Stomach smooth muscle (tissue), 2 donors: ENCODE measurements around the gene PDZRN3.

Experiments
- H3K27ac ChIP-seq: one replicate; pipeline ENCODE4 v1.7.0; 2013; ENCODE audit warnings: mild to moderate bottlenecking, low read length, inconsistent platforms
- H3K27me3 ChIP-seq, 2 donors: one replicate each; pipeline ENCODE4 v1.7.0; 2013; ENCODE audit warnings: low read length in 2 of 2; ENCODE audit not compliant: insufficient read depth in 2 of 2, control insufficient read depth in 1 of 2
- H3K36me3 ChIP-seq, 2 donors: one replicate each; pipeline ENCODE4 v1.7.0; 2013; ENCODE audit warnings: low read length in 2 of 2; ENCODE audit not compliant: control insufficient read depth in 2 of 2, insufficient read depth in 2 of 2
- H3K4me1 ChIP-seq: one replicate; pipeline ENCODE4 v1.7.0; 2013; ENCODE audit warnings: low read length; ENCODE audit not compliant: control insufficient read depth, insufficient read depth
- H3K4me3 ChIP-seq, 2 donors: one replicate each; pipeline ENCODE4 v1.7.0; 2013; ENCODE audit warnings: low read length in 2 of 2
- H3K9ac ChIP-seq, 2 donors: one replicate each; pipeline ENCODE4 v1.7.0; 2013; ENCODE audit warnings: low read length in 2 of 2, mild to moderate bottlenecking in 1 of 2
- H3K9me3 ChIP-seq, 2 donors: one replicate each; pipeline ENCODE4 v1.7.0; 2013; ENCODE audit warnings: low read length in 2 of 2; ENCODE audit not compliant: control insufficient read depth in 2 of 2
- donor health status: healthy.
- donor health status: Pancreatic carcinoma.

The PDZRN3 gene

GRCh38 chr3:73379465-73379864 lies 245.3 kb downstream of the PDZRN3 start:
- peaks cover 18 to 27% of the 10 kb centered on the region in 2 donors for H3K36me3 ChIP-seq
- no peaks in the 10 kb centered on the region for H3K9me3 ChIP-seq
- H3K27me3 ChIP-seq = no peaks in the 10 kb centered on the region

GRCh38 chr3:73378207-73378606 lies 246.5 kb downstream of the PDZRN3 start:
- no peaks in the 10 kb centered on the region for H3K9me3 ChIP-seq
- peaks cover 7 to 17% of the 10 kb centered on the region in 2 donors for H3K36me3 ChIP-seq
- H3K4me1 ChIP-seq = no peaks in the 10 kb centered on the region
- no peaks in the 10 kb centered on the region for H3K27me3 ChIP-seq
- H3K4me3 ChIP-seq = no peak overlapping the region
- H3K9ac ChIP-seq = no peak overlapping the region
- no peak overlapping the region for H3K27ac ChIP-seq

More at GRCh38 chr3:73379465-73379864, 245.3 kb downstream of the PDZRN3 start:
- Histone ChIP-seq H3K4me3 (no peak overlapping the region), H3K9ac (no peak overlapping the region), H3K27ac (no peak overlapping the region), H3K4me1 (no peaks in the 10 kb centered on the region)

- no peaks in the 10 kb centered on the region for H3K9me3 ChIP-seq
- no peaks in the 10 kb centered on the region for H3K36me3 ChIP-seq
- peak overlapping the region; percentile 40 to 61 for H3K4me3 ChIP-seq
- H3K9ac ChIP-seq = peak overlapping the region in 1 of 2 donors; percentile 37
- H3K27me3 ChIP-seq = no peaks in the 10 kb centered on the region
- peaks cover 30% of the 10 kb centered on the region for H3K4me1 ChIP-seq
- H3K27ac ChIP-seq = peak overlapping the region; percentile 93
These were observed 258.9 kb downstream of the PDZRN3 start for GRCh38 chr3:73365756-73366397.

- H3K27ac ChIP-seq = peak overlapping the region; percentile 46
- no peaks in the 10 kb centered on the region for H3K9me3 ChIP-seq
- peaks cover 30% of the 10 kb centered on the region for H3K4me1 ChIP-seq
- H3K27me3 ChIP-seq = no peaks in the 10 kb centered on the region
- H3K4me3 ChIP-seq = no peak overlapping the region
- H3K9ac ChIP-seq = no peak overlapping the region
- no peaks in the 10 kb centered on the region for H3K36me3 ChIP-seq
These were observed 260.2 kb downstream of the PDZRN3 start for GRCh38 chr3:73364517-73364916.

GRCh38 chr3:73363093-73363492 lies 261.6 kb downstream of the PDZRN3 start:
- Histone ChIP-seq H3K9ac (no peak overlapping the region), H3K9me3 (no peaks in the 10 kb centered on the region), H3K36me3 (no peaks in the 10 kb centered on the region), H3K27ac (peak overlapping the region; percentile 58), H3K27me3 (no peaks in the 10 kb centered on the region), H3K4me3 (no peak overlapping the region), H3K4me1 (peaks cover 30% of the 10 kb centered on the region)

GRCh38 chr3:73361591-73361990 lies 263.1 kb downstream of the PDZRN3 start:
- peaks cover 35% of the 10 kb centered on the region for H3K4me1 ChIP-seq
- H3K27ac ChIP-seq = no peak overlapping the region
- no peaks in the 10 kb centered on the region for H3K9me3 ChIP-seq
- H3K36me3 ChIP-seq = no peaks in the 10 kb centered on the region
- H3K4me3 ChIP-seq = no peak overlapping the region
- H3K27me3 ChIP-seq = no peaks in the 10 kb centered on the region
- no peak overlapping the region for H3K9ac ChIP-seq

- peaks cover 0 to 2% of the 10 kb centered on the region in 2 donors for H3K27me3 ChIP-seq
- no peak overlapping the region for H3K4me3 ChIP-seq
- no peak overlapping the region for H3K27ac ChIP-seq
- peaks cover 16% of the 10 kb centered on the region for H3K4me1 ChIP-seq
- no peaks in the 10 kb centered on the region for H3K9me3 ChIP-seq
- no peak overlapping the region for H3K9ac ChIP-seq
- no peaks in the 10 kb centered on the region for H3K36me3 ChIP-seq
These were observed 271.0 kb downstream of the PDZRN3 start for GRCh38 chr3:73353649-73354217.

GRCh38 chr3:73352841-73353645 lies 271.7 kb downstream of the PDZRN3 start:
- Histone ChIP-seq H3K9ac (no peak overlapping the region), H3K9me3 (no peaks in the 10 kb centered on the region), H3K27me3 (peaks cover 0 to 2% of the 10 kb centered on the region in 2 donors), H3K27ac (no peak overlapping the region), H3K36me3 (no peaks in the 10 kb centered on the region), H3K4me1 (peaks cover 16% of the 10 kb centered on the region), H3K4me3 (no peak overlapping the region)

- peak overlapping the region; percentile 6 for H3K27ac ChIP-seq
- peak overlapping the region in 1 of 2 donors; percentile 22 for H3K4me3 ChIP-seq
- H3K36me3 ChIP-seq = no peaks in the 10 kb centered on the region
- H3K27me3 ChIP-seq = peaks cover 0 to 2% of the 10 kb centered on the region in 2 donors
- H3K9me3 ChIP-seq = no peaks in the 10 kb centered on the region
- peaks cover 12% of the 10 kb centered on the region for H3K4me1 ChIP-seq
- H3K9ac ChIP-seq = no peak overlapping the region
These were observed 273.2 kb downstream of the PDZRN3 start for GRCh38 chr3:73351423-73352071.

- no peaks in the 10 kb centered on the region for H3K36me3 ChIP-seq
- H3K27ac ChIP-seq = peak overlapping the region; percentile 6
- H3K9me3 ChIP-seq = no peaks in the 10 kb centered on the region
- H3K4me1 ChIP-seq = peaks cover 12% of the 10 kb centered on the region
- H3K4me3 ChIP-seq = peak overlapping the region in 1 of 2 donors; percentile 22
- H3K27me3 ChIP-seq = peaks cover 0 to 2% of the 10 kb centered on the region in 2 donors
- no peak overlapping the region for H3K9ac ChIP-seq
These were observed 273.7 kb downstream of the PDZRN3 start for GRCh38 chr3:73350996-73351395.
